HG03460 (cell line): Measurements from ENCODE around the gene FAM83B.
"Not testable (repeated sequence)": the region's sequence is repeated elsewhere in the genome, so short reads cannot be mapped to it uniquely, and the experiment has no call there.

Experiments used
- ATAC-seq: cut with Tn5 transposase; IDR thresholded peaks from one replicate; pipeline ENCODE4 v1.9.1; 2021; ENCODE audit not compliant: unreplicated experiment

The FAM83B gene

GRCh38 chr6:54846243-54846856, at the start of gene FAM83B:
FAM83B (plus strand) TSS chr6:54846771; CDS start chr6:54870247, 23,476 bp downstream.
- no peak for ATAC-seq

GRCh38 chr6:54796918-54797317, 49.7 kb upstream of the FAM83B start:
- not testable (repeated sequence) for ATAC-seq

DNA sequence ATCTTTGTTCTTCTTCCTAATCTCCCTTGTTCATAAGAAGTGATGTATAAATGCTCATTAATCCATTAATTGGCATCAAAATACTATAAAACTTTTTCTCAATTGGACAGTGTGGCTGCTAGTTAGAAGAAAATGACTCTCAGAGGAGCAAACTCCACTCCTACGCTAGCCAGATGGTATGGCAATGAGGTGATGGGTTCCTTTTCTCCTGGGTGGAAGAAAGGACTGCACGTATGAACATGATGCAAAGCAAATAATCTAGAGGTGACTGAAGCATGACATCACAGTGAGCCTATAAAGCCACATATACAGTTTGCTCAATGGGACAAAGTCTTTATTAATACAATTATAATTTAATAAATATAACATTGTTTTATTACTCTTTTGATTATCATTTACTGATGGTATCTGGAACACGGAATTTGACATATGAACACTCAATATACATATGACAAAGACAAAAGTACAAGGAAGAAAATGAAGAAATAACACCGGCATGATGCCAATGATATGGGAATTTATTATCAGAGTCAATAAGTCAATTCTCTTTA, 46.4 kb upstream of the FAM83B start:
- ATAC-seq: no peak

- no peak for ATAC-seq
Measured at GRCh38 chr6:54801244-54801643, 45.3 kb upstream of the FAM83B start.

- ATAC-seq: no peak
Measured at GRCh38 chr6:54801669-54802068, 44.9 kb upstream of the FAM83B start.

- no peak for ATAC-seq
Measured at GRCh38 chr6:54802775-54803634, 43.6 kb upstream of the FAM83B start.

DNA sequence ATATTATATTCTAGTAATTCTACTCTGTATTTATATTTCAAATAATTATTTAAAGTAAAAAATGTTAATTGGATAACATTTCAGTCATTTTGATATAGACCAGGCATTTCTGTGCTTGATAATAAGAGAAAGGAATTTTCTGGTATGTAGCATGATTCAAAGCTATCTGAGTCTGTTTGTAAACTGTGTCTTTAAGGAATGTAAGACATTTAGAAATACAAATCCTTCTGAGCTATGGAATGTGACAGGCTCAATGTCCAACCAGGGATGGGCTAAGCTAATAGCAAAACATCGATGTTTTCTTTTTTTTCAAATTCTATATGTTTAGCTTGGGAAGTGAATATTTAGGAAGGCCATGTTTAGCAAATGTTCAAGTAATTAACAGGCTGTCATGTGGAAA, 41.5 kb upstream of the FAM83B start:
- ATAC-seq: no peak

- ATAC-seq: no peak
Measured at GRCh38 chr6:54810147-54810546, 36.4 kb upstream of the FAM83B start.

GRCh38 chr6:54813892-54814291, 32.7 kb upstream of the FAM83B start:
- no peak for ATAC-seq

- ATAC-seq: no peak
Measured at GRCh38 chr6:54817236-54817635, 29.3 kb upstream of the FAM83B start.

- ATAC-seq: no peak
Measured at GRCh38 chr6:54817834-54818233, 28.7 kb upstream of the FAM83B start.

DNA sequence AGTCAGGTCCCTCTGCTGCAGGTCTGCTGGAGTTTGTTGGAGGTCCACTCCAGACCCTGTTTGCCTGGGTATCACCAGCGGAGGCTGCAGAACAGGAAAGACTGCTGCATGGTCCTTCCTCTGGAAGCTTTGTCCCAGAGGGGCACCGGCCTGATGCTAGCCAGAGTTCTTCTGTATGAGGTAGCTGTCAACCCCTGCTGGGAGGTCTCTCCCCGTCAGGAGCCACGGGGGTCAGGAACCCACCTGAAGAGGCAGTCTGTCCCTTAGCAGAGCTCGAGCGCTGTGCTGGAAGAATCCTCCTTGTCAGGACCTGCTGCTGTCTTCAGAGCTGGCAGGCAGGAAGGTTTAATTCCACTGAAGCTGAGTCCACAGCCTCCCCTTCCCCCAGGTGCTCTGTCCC, 22.3 kb upstream of the FAM83B start:
- ATAC-seq: not testable (repeated sequence)

DNA sequence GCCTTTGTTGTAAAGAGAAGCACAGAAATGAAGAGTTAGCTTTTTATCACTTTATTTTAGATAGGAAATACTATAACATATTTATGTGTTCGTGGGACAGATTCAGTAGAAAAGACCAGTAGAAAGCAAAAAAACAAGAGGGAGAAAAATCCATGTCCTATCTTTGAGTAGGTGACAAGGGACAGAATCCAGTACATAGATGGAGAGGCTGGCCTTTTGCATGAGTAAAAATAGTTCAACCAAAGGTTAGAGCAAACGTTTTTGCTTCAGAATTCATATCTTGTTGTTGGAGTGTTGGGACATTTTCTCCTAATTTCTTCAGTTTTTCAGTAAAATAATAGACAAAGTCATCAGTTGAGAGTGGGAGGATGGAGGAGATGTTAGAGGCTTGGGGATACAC, 19.6 kb upstream of the FAM83B start:
- ATAC-seq: no peak

- no peak for ATAC-seq
Measured at GRCh38 chr6:54830216-54830615, 16.4 kb upstream of the FAM83B start.

GRCh38 chr6:54835176-54835575, 11.4 kb upstream of the FAM83B start:
- ATAC-seq: no peak

GRCh38 chr6:54846857-54847674, 495 bp downstream of the FAM83B start:
- no peak for ATAC-seq

GRCh38 chr6:54847799-54848597, 1.4 kb downstream of the FAM83B start:
- no peak for ATAC-seq

GRCh38 chr6:54850114-54850513, 3.5 kb downstream of the FAM83B start:
- no peak for ATAC-seq

DNA sequence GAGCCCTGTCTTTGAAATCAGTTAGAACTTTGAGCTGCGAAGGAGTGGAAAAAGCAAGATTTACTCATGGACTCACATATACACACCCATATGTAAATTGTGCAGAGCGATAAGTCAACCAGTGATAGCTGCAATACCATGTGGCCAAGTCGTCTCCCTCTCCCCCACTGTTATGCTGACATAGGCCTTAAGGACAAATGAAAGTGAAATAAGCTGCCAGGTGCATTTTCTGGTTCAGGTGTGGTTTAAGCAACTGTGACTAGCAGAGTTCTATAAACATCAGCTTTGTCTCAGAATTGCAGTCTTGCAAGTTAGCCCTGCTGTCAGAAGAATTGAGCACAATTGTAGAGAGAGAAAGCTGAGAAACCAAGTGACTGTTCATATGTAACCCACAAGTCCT, 9.6 kb downstream of the FAM83B start:
- ATAC-seq: no peak

DNA sequence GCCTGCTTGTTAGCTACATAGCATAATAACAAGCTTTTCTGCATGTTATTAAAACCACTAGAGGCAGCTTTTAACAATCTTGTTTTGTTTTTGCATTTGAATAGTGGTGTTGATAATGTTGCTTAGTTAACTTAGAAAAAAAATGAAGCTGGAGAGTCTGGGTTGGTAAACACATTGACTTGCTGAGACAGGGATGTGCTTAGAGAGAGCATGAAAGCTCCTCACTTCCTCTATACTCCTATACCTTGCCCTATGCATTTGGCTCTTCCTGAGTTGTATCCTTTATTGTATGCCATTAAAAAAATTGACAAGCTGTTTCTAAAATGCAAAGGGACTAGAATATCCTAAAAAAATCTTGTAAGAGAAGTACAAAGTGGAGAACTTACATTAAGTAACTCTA, 13.6 kb downstream of the FAM83B start:
- ATAC-seq: no peak

DNA sequence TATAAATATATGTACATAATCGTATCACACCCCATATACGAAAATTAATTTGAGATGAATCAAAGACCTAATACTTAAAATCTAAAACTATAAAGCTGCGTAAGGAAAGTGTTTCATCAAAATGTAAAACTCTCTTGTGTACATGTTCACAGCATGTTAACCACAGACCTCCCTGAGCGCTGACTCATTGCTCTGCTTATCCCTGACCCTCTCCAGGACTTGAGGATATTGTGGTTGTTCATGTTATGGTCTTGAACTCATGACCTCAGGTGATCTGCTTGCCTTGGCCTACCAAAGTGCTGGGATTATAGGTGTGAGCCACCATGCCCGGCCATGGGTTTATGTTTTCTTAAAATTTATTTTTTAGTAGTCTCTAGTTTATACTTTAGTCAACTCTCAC, 14.2 kb downstream of the FAM83B start:
- ATAC-seq: no peak
